Adrenal gland (tissue), 5 donors: ENCODE measurements around the gene ANKLE2.

ENCODE experiments used
- POLR2A ChIP-seq, 2 donors: fragments of 450-650 bp; IDR thresholded peaks; one replicate each; pipeline ENCODE4 v1.6.1; 2017; ENCODE audit warnings: antibody characterized with exemption in 2 of 2, mild to moderate bottlenecking in 2 of 2, moderate library complexity in 1 of 2
- TF ChIP-seq, protein P1 (sequence below), 6 experiments: fragments of 450-650 bp in 4 of 6; fragments of 200-600 bp in 2 of 6; sonication (generic) in 1 of 6; IDR thresholded peaks; 1 replicate in 5 of 6; 2 replicates in 1 of 6; pipeline versions ENCODE4 v1.5.1 to v1.8.0; 2016 to 2021; ENCODE audit warnings: antibody characterized with exemption in 6 of 6, mild to moderate bottlenecking in 2 of 6, moderate library complexity in 1 of 6
- donor health status: DM: no; HTN: no; CAD: no.

- TF ChIP-seq, protein P1, sequence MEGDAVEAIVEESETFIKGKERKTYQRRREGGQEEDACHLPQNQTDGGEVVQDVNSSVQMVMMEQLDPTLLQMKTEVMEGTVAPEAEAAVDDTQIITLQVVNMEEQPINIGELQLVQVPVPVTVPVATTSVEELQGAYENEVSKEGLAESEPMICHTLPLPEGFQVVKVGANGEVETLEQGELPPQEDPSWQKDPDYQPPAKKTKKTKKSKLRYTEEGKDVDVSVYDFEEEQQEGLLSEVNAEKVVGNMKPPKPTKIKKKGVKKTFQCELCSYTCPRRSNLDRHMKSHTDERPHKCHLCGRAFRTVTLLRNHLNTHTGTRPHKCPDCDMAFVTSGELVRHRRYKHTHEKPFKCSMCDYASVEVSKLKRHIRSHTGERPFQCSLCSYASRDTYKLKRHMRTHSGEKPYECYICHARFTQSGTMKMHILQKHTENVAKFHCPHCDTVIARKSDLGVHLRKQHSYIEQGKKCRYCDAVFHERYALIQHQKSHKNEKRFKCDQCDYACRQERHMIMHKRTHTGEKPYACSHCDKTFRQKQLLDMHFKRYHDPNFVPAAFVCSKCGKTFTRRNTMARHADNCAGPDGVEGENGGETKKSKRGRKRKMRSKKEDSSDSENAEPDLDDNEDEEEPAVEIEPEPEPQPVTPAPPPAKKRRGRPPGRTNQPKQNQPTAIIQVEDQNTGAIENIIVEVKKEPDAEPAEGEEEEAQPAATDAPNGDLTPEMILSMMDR (IDR thresholded peaks at IDR 0.05) = no peak
- no peak for TF ChIP-seq POLR2A (IDR thresholded peaks at IDR 0.05)
Observed at GRCh38 chr12:132761032-132761920, at the start of gene ANKLE2.
